NCI-H2107 (cell line): ENCODE measurements around the gene HNRNPH3.
"Not testable (repeated sequence)": the region's sequence is repeated elsewhere in the genome, so short reads cannot be mapped to it uniquely, and the experiment has no call there.

Experiments used
- DNase-seq: peaks from one replicate; lab custom pipeline; 2025; lab: John Stamatoyannopoulos, UW

The HNRNPH3 gene

GRCh38 chr10:68331455-68332258, at the start of gene HNRNPH3:
Gene HNRNPH3 (plus strand): TSS chr10:68332064. CDS start chr10:68337222, 5,158 bp downstream.
- peak; percentile 84 for DNase-seq

GRCh38 chr10:68284062-68285001, 47.5 kb upstream of the HNRNPH3 start:
- no peak for DNase-seq

- no peak for DNase-seq
These were observed 43.1 kb upstream of the HNRNPH3 start for GRCh38 chr10:68288717-68289116.

- DNase-seq, result no peak
These were observed 41.1 kb upstream of the HNRNPH3 start for GRCh38 chr10:68290736-68291135.

GRCh38 chr10:68296843-68297663, 34.8 kb upstream of the HNRNPH3 start:
- no peak for DNase-seq

- no peak for DNase-seq
These were observed 30.6 kb upstream of the HNRNPH3 start for GRCh38 chr10:68301301-68301700.

- DNase-seq, result no peak
These were observed 29.9 kb upstream of the HNRNPH3 start for GRCh38 chr10:68301790-68302502.

- no peak for DNase-seq
These were observed 29.4 kb upstream of the HNRNPH3 start for GRCh38 chr10:68302503-68302823.

GRCh38 chr10:68302871-68303270, 29.0 kb upstream of the HNRNPH3 start:
- no peak for DNase-seq

- no peak for DNase-seq
These were observed 27.9 kb upstream of the HNRNPH3 start for GRCh38 chr10:68303849-68304412.

- no peak for DNase-seq
These were observed 26.0 kb upstream of the HNRNPH3 start for GRCh38 chr10:68305854-68306253.

GRCh38 chr10:68310531-68310930, 21.3 kb upstream of the HNRNPH3 start:
- DNase-seq, result no peak

- not testable (repeated sequence) for DNase-seq
These were observed 16.9 kb upstream of the HNRNPH3 start for GRCh38 chr10:68314930-68315329.

GRCh38 chr10:68315582-68315981, 16.3 kb upstream of the HNRNPH3 start:
- no peak for DNase-seq

GRCh38 chr10:68318331-68319059, 13.4 kb upstream of the HNRNPH3 start:
- DNase-seq, result no peak

GRCh38 chr10:68324396-68324795, 7.5 kb upstream of the HNRNPH3 start:
- DNase-seq, result not testable (repeated sequence)

GRCh38 chr10:68327889-68328786, 3.7 kb upstream of the HNRNPH3 start:
- DNase-seq, result peak; percentile 11

GRCh38 chr10:68329506-68329861, 2.4 kb upstream of the HNRNPH3 start:
- DNase-seq, result no peak

- no peak for DNase-seq
These were observed 911 bp upstream of the HNRNPH3 start for GRCh38 chr10:68330852-68331454.
